Esophagus muscularis mucosa (tissue), 4 donors: ENCODE data around the gene SFT2D3.

Source experiments
- CTCF ChIP-seq, 3 experiments: fragments of 200-600 bp in 2 of 3; fragments of 450-650 bp in 1 of 3; sonication (generic) in 2 of 3; IDR thresholded peaks; one replicate each; pipeline ENCODE4 v1.5.1; 2017 to 2019; ENCODE audit warnings: antibody characterized with exemption in 3 of 3, mild to moderate bottlenecking in 2 of 3, moderate library complexity in 1 of 3
- EP300 ChIP-seq: sonication (generic); formaldehyde crosslinking; IDR thresholded peaks from one replicate; pipeline ENCODE4 v1.6.1; 2017; ENCODE audit warnings: antibody characterized with exemption
- POLR2A ChIP-seq: fragments of 450-650 bp; IDR thresholded peaks from one replicate; pipeline ENCODE4 v1.6.1; 2017; ENCODE audit warnings: antibody characterized with exemption, moderate library complexity, mild to moderate bottlenecking, low read depth
- POLR2AphosphoS5 ChIP-seq, 2 donors: sonication (generic); formaldehyde crosslinking; IDR thresholded peaks; one replicate each; pipeline ENCODE4 v1.6.1; 2017; ENCODE audit warnings: antibody characterized with exemption in 2 of 2

GRCh38 chr2:127681288-127681804 lies 20.0 kb upstream of the SFT2D3 start:
- TF ChIP-seq CTCF (IDR thresholded peaks at IDR 0.05) (no peak), EP300 (no peak), POLR2A (no peak), POLR2AphosphoS5 (IDR thresholded peaks at IDR 0.05) (peak; percentile 28 to 57)
